ENCODE measurements around the gene ZMYND11.
"Not testable (repeated sequence)": the region's sequence is repeated elsewhere in the genome, so short reads cannot be mapped to it uniquely, and the experiment has no call there.

The ZMYND11 gene

GRCh38 chr10:244227-244626, 109.0 kb downstream of the ZMYND11 start:
- no peak for DNase-seq (ENCODE audit: low read depth)

- DNase-seq (ENCODE audit: low read depth), result no peak
Measured at GRCh38 chr10:246431-246830, 111.2 kb downstream of the ZMYND11 start.

- DNase-seq (ENCODE audit: low read depth), result no peak
Measured at GRCh38 chr10:247480-247879, 112.2 kb downstream of the ZMYND11 start.

GRCh38 chr10:248307-248706, 113.1 kb downstream of the ZMYND11 start:
- DNase-seq (ENCODE audit: low read depth), result no peak

DNA sequence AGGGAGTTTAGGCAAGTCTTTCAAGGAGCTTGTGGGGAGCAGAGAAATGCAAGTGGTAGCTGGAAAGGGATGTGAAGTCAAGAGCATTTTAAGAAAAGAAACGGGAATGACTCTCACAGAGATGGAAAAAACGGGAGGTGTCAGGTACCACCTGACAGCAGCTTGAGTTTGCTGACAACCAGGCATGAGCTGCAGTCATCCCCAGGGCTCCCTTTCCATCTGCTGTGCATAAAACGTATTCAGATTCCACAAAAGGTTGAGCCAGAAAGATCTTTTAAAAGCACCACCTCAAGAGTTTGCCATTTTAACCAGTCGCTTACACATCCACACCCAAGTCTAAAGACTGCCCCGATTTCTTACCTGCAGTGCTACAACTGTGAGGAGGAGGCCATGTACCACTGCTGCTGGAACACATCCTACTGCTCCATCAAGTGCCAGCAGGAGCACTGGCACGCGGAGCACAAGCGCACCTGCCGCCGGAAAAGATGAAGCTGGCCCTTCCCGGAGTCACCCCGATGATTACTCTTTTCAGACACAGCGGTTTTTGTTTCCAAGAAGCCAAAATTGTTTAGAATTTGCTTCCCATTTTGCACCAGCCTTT, 116.8 kb downstream of the ZMYND11 start:
- no peak for DNase-seq (ENCODE audit: low read depth)

GRCh38 chr10:260819-261429, 125.7 kb downstream of the ZMYND11 start:
- DNase-seq (ENCODE audit: low read depth), result no peak

- DNase-seq (ENCODE audit: low read depth), result not testable (repeated sequence)
Measured at GRCh38 chr10:264160-265073, 129.2 kb downstream of the ZMYND11 start.

DNA sequence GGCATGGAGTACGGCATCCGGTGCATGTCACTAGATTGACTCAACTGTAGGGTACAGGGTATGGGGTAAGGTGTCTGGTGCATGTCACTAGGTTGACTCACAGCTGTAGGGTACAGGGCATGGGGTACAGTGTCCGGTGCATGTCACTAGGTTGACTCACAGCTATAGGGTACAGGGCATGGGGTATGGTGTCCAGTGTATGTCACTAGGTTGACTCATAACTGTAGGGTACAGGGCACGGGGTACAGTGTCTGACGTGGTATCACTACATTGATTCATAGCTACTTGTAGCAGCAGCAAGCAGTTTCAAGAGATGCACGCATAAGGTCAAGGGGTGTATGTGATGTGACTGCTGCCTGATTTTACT, 129.8 kb downstream of the ZMYND11 start:
- not testable (repeated sequence) for DNase-seq (ENCODE audit: low read depth)

DNA sequence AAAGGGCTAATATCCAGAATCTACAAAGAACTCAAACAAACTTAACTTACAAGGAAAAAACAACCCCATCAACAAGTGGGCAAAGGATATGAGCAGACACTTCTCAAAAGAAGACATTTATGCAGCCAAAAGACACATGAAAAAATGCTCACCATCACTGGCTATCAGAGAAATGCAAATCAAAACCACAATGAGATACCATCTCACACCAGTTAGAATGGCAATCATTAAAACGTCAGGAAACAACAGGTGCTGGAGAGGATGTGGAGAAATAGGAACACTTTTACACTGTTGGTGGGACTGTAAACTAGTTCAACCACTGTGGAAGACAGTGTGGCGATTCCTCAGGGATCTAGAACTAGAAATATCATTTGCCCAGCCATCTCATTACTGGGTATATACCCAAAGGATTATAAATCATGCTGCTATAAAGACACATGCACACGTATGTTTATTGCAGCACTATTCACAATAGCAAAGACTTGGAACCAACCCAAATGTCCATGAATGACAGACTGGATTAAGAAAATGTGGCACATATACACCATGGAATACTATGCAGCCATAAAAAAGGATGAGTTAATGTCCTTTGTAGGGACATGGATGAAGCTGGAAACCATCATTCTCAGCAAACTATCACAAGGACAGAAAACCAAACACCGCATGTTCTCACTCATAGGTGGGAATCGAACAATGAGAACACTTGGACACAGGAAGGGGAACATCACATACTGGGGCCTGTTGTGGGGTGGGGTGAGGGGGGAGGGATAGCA, 130.7 kb downstream of the ZMYND11 start:
- DNase-seq (ENCODE audit: low read depth), result not testable (repeated sequence)

- DNase-seq (ENCODE audit: low read depth), result no peak
Measured at GRCh38 chr10:266974-267425, 131.7 kb downstream of the ZMYND11 start.

DNA sequence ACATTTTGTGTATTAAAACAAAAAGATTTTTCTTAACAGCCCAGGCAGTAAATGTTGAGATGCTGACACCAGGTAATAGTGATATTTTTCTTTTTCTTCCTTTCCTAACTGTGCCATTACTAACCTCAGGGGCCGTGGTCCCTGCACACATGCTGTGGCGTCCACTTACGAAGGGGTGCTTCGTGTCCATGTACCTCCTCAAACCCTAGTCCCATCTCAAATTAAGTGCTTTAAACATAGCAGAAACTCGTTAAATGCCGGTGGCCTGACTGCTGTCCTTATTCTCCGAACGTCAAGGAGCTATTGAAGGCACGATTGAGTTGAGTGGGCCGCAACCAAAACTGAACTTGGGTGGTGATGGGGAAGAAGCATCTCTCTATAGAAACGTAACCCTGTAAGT, 132.4 kb downstream of the ZMYND11 start:
- DNase-seq (ENCODE audit: low read depth), result no peak

DNA sequence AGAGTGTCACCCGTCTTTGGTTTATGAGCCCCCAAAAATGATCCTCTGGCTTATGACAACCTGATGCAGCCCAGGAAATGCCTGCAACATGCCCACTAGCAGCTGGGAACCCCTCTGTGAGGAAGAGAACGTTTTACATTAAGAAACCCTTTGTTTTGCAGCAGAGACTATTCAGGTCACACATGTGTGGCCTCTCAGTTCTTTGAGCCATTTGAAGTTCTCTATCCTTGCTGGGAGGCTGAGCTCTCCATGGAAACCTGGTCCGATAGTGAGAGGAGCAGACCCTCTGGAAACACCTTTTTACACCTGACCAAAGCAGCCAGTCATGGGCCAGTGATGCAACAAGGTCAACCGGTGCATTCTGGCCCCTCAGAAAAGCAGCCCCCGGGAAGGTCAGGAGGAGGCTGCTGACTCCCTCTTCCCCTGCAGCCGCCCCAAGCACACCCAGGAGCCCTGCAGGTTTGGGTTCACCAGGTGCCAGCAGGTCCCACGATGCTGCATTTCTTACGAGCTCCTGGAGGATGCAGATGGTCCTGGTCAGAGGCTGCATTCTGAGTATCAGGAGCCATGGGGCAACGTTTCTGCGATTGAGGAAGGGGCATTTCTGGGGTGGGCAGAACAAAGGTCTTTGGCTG, 134.3 kb downstream of the ZMYND11 start:
- DNase-seq (ENCODE audit: low read depth), result no peak

GRCh38 chr10:271201-271600, 135.9 kb downstream of the ZMYND11 start:
- DNase-seq (ENCODE audit: low read depth), result no peak

DNA sequence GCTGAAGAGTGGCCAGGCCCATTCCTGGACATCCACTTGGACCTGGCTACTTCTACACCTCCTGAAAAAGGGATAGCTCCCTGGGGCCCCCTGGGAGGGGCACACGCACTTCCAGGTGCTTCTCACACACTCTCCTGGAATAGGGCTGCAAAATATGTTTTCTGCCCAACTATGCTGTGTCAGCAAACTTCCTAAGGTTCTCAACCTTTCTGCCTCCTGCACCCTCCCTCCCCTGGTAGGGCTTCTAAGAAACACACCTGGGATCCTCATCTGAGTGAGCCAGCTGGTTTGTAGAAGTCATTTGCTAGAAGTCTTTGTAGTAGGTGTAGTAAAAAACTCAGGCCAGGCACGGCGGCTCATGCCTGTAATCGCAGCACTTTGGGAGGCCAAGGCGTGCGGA, 136.5 kb downstream of the ZMYND11 start:
- DNase-seq (ENCODE audit: low read depth), result no peak

DNA sequence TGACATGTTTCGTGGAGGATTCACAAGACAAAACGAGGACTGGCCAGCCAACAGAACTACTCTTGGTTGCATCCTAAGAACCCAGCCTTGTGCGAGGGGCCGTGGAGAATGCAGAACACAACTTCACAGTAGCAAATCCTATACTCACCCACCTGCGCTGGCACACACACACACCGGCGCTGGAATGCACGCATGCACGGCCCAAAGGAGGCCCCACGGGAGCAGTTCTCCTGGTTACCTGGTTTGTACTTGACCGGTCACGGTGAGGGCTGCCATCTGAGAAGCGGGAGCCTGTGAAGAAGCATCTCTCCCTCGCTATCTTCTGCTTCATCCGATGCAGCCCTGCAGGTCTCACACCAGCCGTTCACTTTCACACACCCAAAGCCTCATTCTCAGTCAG, 137.8 kb downstream of the ZMYND11 start:
- no peak for DNase-seq (ENCODE audit: low read depth)

- no peak for DNase-seq (ENCODE audit: low read depth)
Measured at GRCh38 chr10:274866-275265, 139.6 kb downstream of the ZMYND11 start.

- DNase-seq (ENCODE audit: low read depth), result no peak
Measured at GRCh38 chr10:275680-276079, 140.4 kb downstream of the ZMYND11 start.

GRCh38 chr10:277963-278362, 142.7 kb downstream of the ZMYND11 start:
- no peak for DNase-seq (ENCODE audit: low read depth)

DNA sequence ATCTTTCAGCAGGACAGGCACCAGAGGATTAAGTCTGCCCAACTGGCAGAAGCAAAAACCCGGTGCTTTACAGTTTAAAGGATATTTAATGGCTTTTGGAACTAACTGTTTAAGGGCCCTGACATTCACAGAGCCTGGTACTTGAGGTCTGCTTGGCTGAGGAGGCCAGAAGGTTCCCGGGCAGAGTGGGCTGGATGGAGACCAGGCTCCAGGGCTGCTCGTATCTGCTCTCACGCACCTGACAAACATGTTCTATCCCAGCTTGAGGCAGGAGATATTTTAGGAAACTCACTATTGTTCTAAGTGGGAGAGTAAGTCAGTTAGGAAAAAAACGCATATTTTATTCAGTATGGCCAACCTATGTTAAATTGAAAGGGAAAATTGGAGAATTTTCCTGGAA, 143.5 kb downstream of the ZMYND11 start:
- no peak for DNase-seq (ENCODE audit: low read depth)

- no peak for DNase-seq (ENCODE audit: low read depth)
Measured at GRCh38 chr10:279232-279631, 144.0 kb downstream of the ZMYND11 start.

DNA sequence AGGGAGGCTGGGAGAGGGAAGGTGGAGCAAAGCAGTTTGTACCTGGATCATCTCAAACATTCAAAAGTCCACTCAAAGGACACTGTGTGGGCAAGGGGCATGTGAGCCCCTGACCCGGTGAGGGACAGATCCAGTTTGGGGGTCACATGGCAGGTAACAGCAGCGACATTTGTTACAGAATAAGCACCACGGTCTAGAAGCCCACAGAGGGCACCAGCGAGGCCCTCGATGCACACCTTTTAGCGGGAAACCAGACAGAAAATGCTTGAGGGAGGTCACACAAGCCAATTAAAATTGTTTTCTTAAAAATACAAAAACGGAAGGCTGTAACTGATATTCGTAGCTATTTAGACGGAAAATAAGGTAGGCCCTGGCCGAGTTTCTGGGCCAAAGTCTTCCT, 144.4 kb downstream of the ZMYND11 start:
- DNase-seq (ENCODE audit: low read depth), result no peak

Data from stimulated activated CD8-positive, alpha-beta memory T cell treated with anti-CD3 and anti-CD28 coated beads, Interleukin-15, amount 100 ng/mL, for 24 hours (primary cell).